Measurements from ENCODE around the gene FRMD4A. TPM values are rescaled to one million over a fixed set of nuclear protein-coding genes. Genes with fewer than 3 reads are reported as not detected.

Gene FRMD4A
- total RNA-seq, 6 donors from 2014 or later, result 22.3 to 114 (median 52.3) TPM

DNA sequence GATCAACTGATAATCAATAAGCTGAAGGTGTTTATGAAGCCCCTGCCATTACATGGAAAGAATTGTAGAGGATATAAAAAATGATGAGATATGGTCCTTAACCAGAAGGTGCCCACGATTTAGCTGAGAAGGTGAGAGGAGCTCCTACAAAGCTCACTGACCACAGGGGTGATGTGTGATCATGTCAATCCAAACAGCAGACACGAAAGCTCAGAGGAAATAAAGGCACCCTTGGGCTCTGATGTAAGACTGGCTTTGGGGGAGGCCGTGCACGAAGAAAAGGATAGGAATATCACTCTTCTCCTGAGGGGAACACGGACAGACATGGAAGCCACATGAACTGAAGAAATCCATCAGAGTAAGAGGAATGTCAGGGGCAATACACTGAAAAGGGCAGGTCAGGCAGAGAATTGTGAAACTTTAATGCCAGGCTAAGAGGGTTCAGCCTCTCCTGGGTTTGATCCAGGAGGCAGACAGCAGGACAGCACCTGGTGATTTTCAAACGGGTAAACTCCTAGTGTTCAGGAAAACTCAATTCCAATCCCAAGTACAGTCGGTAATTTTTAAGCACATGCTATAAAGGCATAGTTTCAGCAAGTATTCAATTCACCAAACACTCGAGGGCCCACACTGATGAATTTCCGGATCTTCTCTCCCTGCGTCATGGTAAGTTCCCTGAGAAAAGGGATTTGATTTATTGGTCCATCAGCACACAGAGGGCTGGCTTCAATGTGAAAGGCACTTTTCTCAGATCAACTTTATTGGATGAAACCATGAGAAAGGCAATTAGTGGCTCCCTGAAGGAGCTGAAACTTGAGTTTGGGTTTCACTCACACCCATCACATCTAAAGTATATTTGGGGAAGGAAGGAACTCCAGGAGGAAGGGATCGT is 580.2 kb downstream of the FRMD4A start:
- ATAC-seq (ENCODE audit: low FRiP score in 2 of 2) (no peak), DNase-seq (no peak)
- no peak for TF ChIP-seq CTCF (IDR thresholded peaks at IDR 0.05)
- no peak for TF ChIP-seq EP300 (IDR thresholded peaks at IDR 0.05)
- TF ChIP-seq POLR2AphosphoS5 (IDR thresholded peaks at IDR 0.05), result no peak
- no peak for TF ChIP-seq POLR2A (IDR thresholded peaks at IDR 0.05)
- Histone ChIP-seq H3K9me3 (no peaks in the 10 kb centered on the region), H3K27ac (no peak overlapping the region), H3K4me1 (no peaks in the 10 kb centered on the region), H3K4me3 (no peak overlapping the region), H3K27me3 (no peaks in the 10 kb centered on the region), H3K36me3 (no peaks in the 10 kb centered on the region)
- WGBS, 2 donors, result 81% methylated on average over 11 of the region's 11 CpGs

- 88 to 89% methylated on average over 7 of the region's 7 CpGs for WGBS, 2 donors
- TF ChIP-seq POLR2A (IDR thresholded peaks at IDR 0.05) (no peak), EP300 (IDR thresholded peaks at IDR 0.05) (no peak), POLR2AphosphoS5 (IDR thresholded peaks at IDR 0.05) (no peak), CTCF (IDR thresholded peaks at IDR 0.05) (no peak)
- no peaks in the 10 kb centered on the region for H3K9me3 ChIP-seq
Measured at GRCh38 chr10:13745271-13745670, 585.5 kb downstream of the FRMD4A start.

DNA sequence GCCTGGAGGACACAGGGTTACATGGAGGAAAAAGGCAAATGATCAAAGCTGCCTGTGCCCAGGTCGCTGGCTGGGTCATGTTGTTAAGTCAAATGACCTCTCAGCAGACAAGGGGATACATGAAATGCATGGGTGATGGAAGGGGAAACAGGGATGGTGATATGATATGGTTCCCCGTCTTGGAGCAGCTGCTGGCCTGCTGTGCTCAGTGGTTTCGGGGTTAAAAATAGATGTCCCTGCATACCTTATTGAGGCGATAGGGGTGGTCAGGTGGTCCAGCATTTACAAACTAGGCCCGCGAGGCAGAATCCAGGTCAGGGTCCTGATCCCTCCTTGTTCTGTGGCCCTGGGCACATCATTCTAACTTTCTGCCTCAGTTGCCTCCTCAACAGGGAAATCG is 586.8 kb downstream of the FRMD4A start:
- DNase-seq (no peak), ATAC-seq (ENCODE audit: low FRiP score in 2 of 2) (no peak)
- WGBS, 2 donors, result 83 to 87% methylated on average over 7 of the region's 7 CpGs
- TF ChIP-seq POLR2AphosphoS5 (IDR thresholded peaks at IDR 0.05) (no peak), EP300 (IDR thresholded peaks at IDR 0.05) (no peak), CTCF (IDR thresholded peaks at IDR 0.05) (no peak), POLR2A (IDR thresholded peaks at IDR 0.05) (no peak)
- Histone ChIP-seq H3K4me3 (no peak overlapping the region), H3K9me3 (no peaks in the 10 kb centered on the region), H3K27ac (no peak overlapping the region), H3K27me3 (no peaks in the 10 kb centered on the region), H3K4me1 (no peaks in the 10 kb centered on the region), H3K36me3 (peaks cover 0 to 8% (median 0%) of the 10 kb centered on the region in 4 donors)

More at GRCh38 chr10:13745271-13745670, 585.5 kb downstream of the FRMD4A start:
- Histone ChIP-seq H3K4me1 (no peaks in the 10 kb centered on the region), H3K27ac (no peak overlapping the region), H3K4me3 (no peak overlapping the region), H3K27me3 (no peaks in the 10 kb centered on the region), H3K36me3 (no peaks in the 10 kb centered on the region)
- ATAC-seq (ENCODE audit: low FRiP score in 2 of 2) (no peak), DNase-seq (no peak)

GRCh38 chr10:13743101-13743693 is 587.5 kb downstream of the FRMD4A start:
- WGBS, 2 donors, result 60 to 65% methylated on average over 15 of the region's 15 CpGs
- no peak overlapping the region for H3K4me3 ChIP-seq
- H3K27me3 ChIP-seq, result no peaks in the 10 kb centered on the region
- no peaks in the 10 kb centered on the region for H3K4me1 ChIP-seq
- DNase-seq (no peak), ATAC-seq (ENCODE audit: low FRiP score in 2 of 2) (no peak)
- no peaks in the 10 kb centered on the region for H3K9me3 ChIP-seq
- H3K36me3 ChIP-seq, result peaks cover 0 to 8% (median 0%) of the 10 kb centered on the region in 4 donors
- TF ChIP-seq POLR2A (IDR thresholded peaks at IDR 0.05), result no peak
- no peak for TF ChIP-seq POLR2AphosphoS5 (IDR thresholded peaks at IDR 0.05)
- TF ChIP-seq CTCF (IDR thresholded peaks at IDR 0.05), result no peak
- no peak for TF ChIP-seq EP300 (IDR thresholded peaks at IDR 0.05)
- H3K27ac ChIP-seq, result no peak overlapping the region

Measured in upper lobe of left lung (tissue), 6 donors.